Loucy (cell line): ENCODE results near the gene SV2B.

ENCODE experiments used
- H2AFZ ChIP-seq: fragments of 200-600 bp; sonication (generic); 2 replicates; pipeline ENCODE4 v1.6.0; 2016; ENCODE audit warnings: antibody characterized with exemption, mild to moderate bottlenecking, low read length, moderate library complexity
- H3F3A ChIP-seq: fragments of 200-600 bp; 2 replicates; pipeline ENCODE4 v1.6.0; 2016; ENCODE audit warnings: antibody characterized with exemption, low read depth, mild to moderate bottlenecking
- H3K27me3 ChIP-seq: fragments of 200-600 bp; sonication (generic); 2 replicates; pipeline ENCODE4 v1.6.1; 2014; ENCODE audit warnings: low read length, mild to moderate bottlenecking; ENCODE audit not compliant: insufficient read depth, poor library complexity, severe bottlenecking
- H3K36me3 ChIP-seq: fragments of 200-600 bp; sonication (generic); 2 replicates; pipeline ENCODE4 v1.6.1; 2016; ENCODE audit warnings: low read length; ENCODE audit not compliant: insufficient read depth
- H3K4me1 ChIP-seq: fragments of 200-600 bp; sonication (generic); 2 replicates; pipeline ENCODE4 v1.5.1; 2014; ENCODE audit warnings: low read length, mild to moderate bottlenecking; ENCODE audit not compliant: insufficient read depth, poor library complexity, severe bottlenecking
- H3K4me2 ChIP-seq: fragments of 200-600 bp; sonication (generic); 2 replicates; pipeline ENCODE4 v1.6.0; 2014; ENCODE audit warnings: antibody characterized with exemption, low read length, low read depth, mild to moderate bottlenecking; ENCODE audit not compliant: poor library complexity, severe bottlenecking
- H3K4me3 ChIP-seq: fragments of 200-600 bp; sonication (generic); 2 replicates; pipeline ENCODE4 v1.5.1; 2014; ENCODE audit warnings: low read length, mild to moderate bottlenecking, mixed read lengths; ENCODE audit not compliant: poor library complexity, severe bottlenecking
- H3K79me2 ChIP-seq: fragments of 200-600 bp; sonication (generic); 2 replicates; pipeline ENCODE4 v1.6.1; 2014; ENCODE audit warnings: low read length; ENCODE audit not compliant: insufficient read depth
- H3K9ac ChIP-seq: fragments of 200-600 bp; sonication (generic); 2 replicates; pipeline ENCODE4 v1.6.0; 2014; ENCODE audit warnings: mild to moderate bottlenecking, low read depth, low read length, moderate library complexity; ENCODE audit not compliant: poor library complexity, severe bottlenecking
- H3K9me2 ChIP-seq: fragments of 200-600 bp; sonication (generic); replicated peaks from 2 replicates; pipeline ENCODE4 v1.6.1; 2016; ENCODE audit warnings: low read depth, low read length, mixed read lengths
- H3K9me3 ChIP-seq: fragments of 200-600 bp; sonication (generic); 2 replicates; pipeline ENCODE4 v1.6.1; 2014; ENCODE audit warnings: mild to moderate bottlenecking, antibody characterized with exemption, low read length, low read depth; ENCODE audit not compliant: insufficient read depth
- H4K20me1 ChIP-seq: fragments of 200-600 bp; sonication (generic); 2 replicates; pipeline ENCODE4 v1.6.0; 2014; ENCODE audit warnings: antibody characterized with exemption, low read length, mild to moderate bottlenecking; ENCODE audit not compliant: insufficient read depth, poor library complexity, severe bottlenecking
- CTCF ChIP-seq: fragments of 200-600 bp; sonication (generic); conservative IDR thresholded peaks from 2 replicates; pipeline ENCODE4 v1.5.1; 2014; ENCODE audit warnings: mild to moderate bottlenecking, antibody characterized with exemption, low read length
- EZH2phosphoT487 ChIP-seq: fragments of 200-600 bp; IDR thresholded peaks from 2 replicates; pipeline ENCODE4 v1.6.1; 2018; ENCODE audit warnings: antibody characterized with exemption, mild to moderate bottlenecking, moderate library complexity, borderline replicate concordance

SV2B gene

GRCh38 chr15:91099995-91100813, at the start of gene SV2B:
SV2B (plus strand) TSS chr15:91100257; CDS start chr15:91226264, 126,007 bp downstream.
- no peaks in the 10 kb centered on the region for H3K79me2 ChIP-seq
- TF ChIP-seq EZH2phosphoT487, result no peak
- no peak for TF ChIP-seq CTCF
- no peaks in the 10 kb centered on the region for H3K9me3 ChIP-seq
- no peaks in the 10 kb centered on the region for H3K4me1 ChIP-seq
- no peaks in the 10 kb centered on the region for H3F3A ChIP-seq
- no peaks in the 10 kb centered on the region for H3K9me2 ChIP-seq
- H3K4me2 ChIP-seq, result peak within 1 kb of the TSS; percentile 76
- peak within 1 kb of the TSS; percentile 75 for H2AFZ ChIP-seq
- peak within 1 kb of the TSS; percentile 67 for H3K4me3 ChIP-seq
- H4K20me1 ChIP-seq, result no peaks in the 10 kb centered on the region
- H3K27me3 ChIP-seq, result peaks cover 50% of the 10 kb centered on the region
- no peak within 1 kb of the TSS for H3K9ac ChIP-seq
- H3K36me3 ChIP-seq, result no peaks in the 10 kb centered on the region

- TF ChIP-seq EZH2phosphoT487 (no peak), CTCF (no peak)
- Histone ChIP-seq H3K36me3 (no peaks in the 10 kb centered on the region), H3K9me2 (no peaks in the 10 kb centered on the region)
Measured at GRCh38 chr15:91051248-91051647, 48.8 kb upstream of the SV2B start.

GRCh38 chr15:91054816-91055215, 45.2 kb upstream of the SV2B start:
- TF ChIP-seq CTCF, result no peak
- no peak for TF ChIP-seq EZH2phosphoT487
- Histone ChIP-seq H3K4me1 (no peaks in the 10 kb centered on the region), H3K9ac (no peak overlapping the region), H3K4me2 (no peak overlapping the region), H3K9me3 (no peaks in the 10 kb centered on the region), H3K27me3 (no peaks in the 10 kb centered on the region), H3K4me3 (no peak overlapping the region), H4K20me1 (no peaks in the 10 kb centered on the region), H3K9me2 (no peaks in the 10 kb centered on the region), H3K79me2 (no peaks in the 10 kb centered on the region), H3F3A (no peaks in the 10 kb centered on the region), H3K36me3 (no peaks in the 10 kb centered on the region), H2AFZ (no peak overlapping the region)

More at GRCh38 chr15:91051248-91051647, 48.8 kb upstream of the SV2B start:
- Histone ChIP-seq H3K4me3 (no peak overlapping the region), H2AFZ (no peak overlapping the region), H3K79me2 (no peaks in the 10 kb centered on the region), H3K9ac (no peak overlapping the region), H3K4me2 (no peak overlapping the region), H3F3A (peaks cover 3% of the 10 kb centered on the region; the same call in 1 of the 2 replicates), H4K20me1 (no peaks in the 10 kb centered on the region), H3K27me3 (no peaks in the 10 kb centered on the region), H3K9me3 (no peaks in the 10 kb centered on the region), H3K4me1 (peaks cover 12% of the 10 kb centered on the region)
